Measurements from ENCODE around the gene PYURF. TPM values are rescaled to one million over a fixed set of nuclear protein-coding genes. Genes with fewer than 3 reads are reported as not detected.

PYURF gene
- total RNA-seq, 1 experiment from 2014 or later: 50.9 TPM

- intact Hi-C loops (cut with micrococcal nuclease): loop anchor here (10.0 kb wide), 1 partner anchor 662 kb away; no protein-coding TSS in a partner anchor
- RAD21 ChIA-PET (ENCODE audit: low non-redundant PET in 1 of 2, low total read pairs in 2 of 2, uncharacterized antibody in 2 of 2, unreplicated experiment in 2 of 2): interaction anchor here (0.7 to 1.8 kb wide), 3 partner anchors 15 to 300 kb away, joined by 3 to 16 read pairs (median 6); no protein-coding TSS in a partner anchor
- H3K27me3 ChIP-seq (ENCODE audit: insufficient read depth, low read length): no peaks in the 10 kb centered on the region
- POLR2A ChIA-PET: no interaction called here
- H3K4me2 ChIP-seq (ENCODE audit: low read length): no peak overlapping the region
- H3K27ac ChIP-seq (ENCODE audit: low read depth, low read length): no peak overlapping the region
- no peak overlapping the region for H2AFZ ChIP-seq (ENCODE audit: low read depth, low read length, poor library complexity, severe bottlenecking)
- no TSS peak for BruUV-seq (replicated peaks)
- H3K4me1 ChIP-seq (ENCODE audit: control insufficient read depth in 1 of 2, insufficient read depth in 2 of 2, low read length in 2 of 2): no peaks in the 10 kb centered on the region
- H3K4me3 ChIP-seq (replicated peaks in 1 of 2; ENCODE audit: low read depth in 1 of 2, low read length in 2 of 2): no peak overlapping the region
- H3K36me3 ChIP-seq (ENCODE audit: control insufficient read depth in 1 of 2, insufficient read depth in 2 of 2, low read length in 2 of 2): peaks cover 4 to 14% of the 10 kb centered on the region in 2 experiments; a peak in 2 of 4 replicates
- CTCF ChIA-PET: interaction anchor here (0.7 to 8.4 kb wide), 5 partner anchors 283 to 484 kb away, joined by 3 to 138 read pairs (median 4); no protein-coding TSS in a partner anchor
- DNase-seq (ENCODE audit: low read depth, low spot score) (no peak), ATAC-seq (no peak)
- H3K79me2 ChIP-seq (ENCODE audit: insufficient read depth, low read length): peaks cover 12% of the 10 kb centered on the region
- no peaks in the 10 kb centered on the region for H3K9me2 ChIP-seq (ENCODE audit: insufficient read depth)
- peaks cover 3% of the 10 kb centered on the region; the same call in 1 of the 2 replicates for H4K20me1 ChIP-seq (ENCODE audit: insufficient read depth)
- TF ChIP-seq ZNF274 (IDR thresholded peaks at IDR 0.05; ENCODE audit: low read depth, low read length) (no peak), SIN3A (IDR thresholded peaks at IDR 0.05; ENCODE audit: low read depth) (no peak), EZH2phosphoT487 (IDR thresholded peaks at IDR 0.05; ENCODE audit: borderline replicate concordance) (no peak), SP1 (IDR thresholded peaks at IDR 0.05; ENCODE audit: low read depth) (no peak), JUND (IDR thresholded peaks at IDR 0.05) (no peak)
- no peaks in the 10 kb centered on the region for H3K9me3 ChIP-seq (ENCODE audit: control insufficient read depth in 1 of 2, insufficient read depth in 1 of 2, low read depth in 1 of 2, low read length in 2 of 2)
- H3K9ac ChIP-seq (ENCODE audit: low read length): no peak overlapping the region
Measured at GRCh38 chr4:88516746-88517145, 6.8 kb downstream of the PYURF start.

GRCh38 chr4:88514557-88515511 is 8.7 kb downstream of the PYURF start:
- Histone ChIP-seq H3K4me3 (replicated peaks in 1 of 2; ENCODE audit: low read depth in 1 of 2, low read length in 2 of 2) (no peak overlapping the region), H3K27ac (ENCODE audit: low read depth, low read length) (no peak overlapping the region), H2AFZ (ENCODE audit: low read depth, low read length, poor library complexity, severe bottlenecking) (no peak overlapping the region), H4K20me1 (ENCODE audit: insufficient read depth) (no peaks in the 10 kb centered on the region), H3K4me1 (ENCODE audit: control insufficient read depth in 1 of 2, insufficient read depth in 2 of 2, low read length in 2 of 2) (no peaks in the 10 kb centered on the region), H3K9me3 (ENCODE audit: control insufficient read depth in 1 of 2, insufficient read depth in 1 of 2, low read depth in 1 of 2, low read length in 2 of 2) (no peaks in the 10 kb centered on the region), H3K36me3 (ENCODE audit: control insufficient read depth in 1 of 2, insufficient read depth in 2 of 2, low read length in 2 of 2) (no peaks in the 10 kb centered on the region), H3K4me2 (ENCODE audit: low read length) (no peak overlapping the region), H3K79me2 (ENCODE audit: insufficient read depth, low read length) (no peaks in the 10 kb centered on the region), H3K9ac (ENCODE audit: low read length) (no peak overlapping the region), H3K9me2 (ENCODE audit: insufficient read depth) (no peaks in the 10 kb centered on the region), H3K27me3 (ENCODE audit: insufficient read depth, low read length) (no peaks in the 10 kb centered on the region)
- RAD21 ChIA-PET (ENCODE audit: low non-redundant PET in 1 of 2, low total read pairs in 2 of 2, uncharacterized antibody in 2 of 2, unreplicated experiment in 2 of 2): interaction anchor here (0.7 to 1.8 kb wide), 8 partner anchors 67 to 298 kb away, joined by 3 to 16 read pairs (median 3); no protein-coding TSS in a partner anchor
- ATAC-seq: no peak
- intact Hi-C loops (cut with micrococcal nuclease): loop anchor here (1.0 to 10.0 kb wide), 5 partner anchors 58 to 660 kb away; partner anchors contain the start of gene HERC5
- POLR2A ChIA-PET: interaction anchor here (1.0 kb wide), 1 partner anchor 296 kb away, joined by 4 read pairs; no protein-coding TSS in a partner anchor
- CTCF ChIA-PET: interaction anchor here (0.6 to 8.4 kb wide), 24 partner anchors 9 to 509 kb away, joined by 3 to 138 read pairs (median 4); partner anchors contain the start of genes HERC5, HERC6 and PPM1K
- DNase-seq (ENCODE audit: low read depth, low spot score): no peak
- BruUV-seq (replicated peaks): no TSS peak
- TF ChIP-seq CEBPB (IDR thresholded peaks at IDR 0.05; ENCODE audit: low read depth) (no peak), SIN3A (IDR thresholded peaks at IDR 0.05; ENCODE audit: low read depth) (no peak), CBX3 (IDR thresholded peaks at IDR 0.05; ENCODE audit: low read depth) (no peak), EZH2phosphoT487 (IDR thresholded peaks at IDR 0.05; ENCODE audit: borderline replicate concordance) (no peak), ZFX (IDR thresholded peaks at IDR 0.05) (no peak), SP1 (IDR thresholded peaks at IDR 0.05; ENCODE audit: low read depth) (no peak), ATF3 (IDR thresholded peaks at IDR 0.05) (no peak), CTCF (IDR thresholded peaks at IDR 0.05 in 2 of 3, conservative IDR thresholded peaks at IDR 0.05 in 1 of 3; ENCODE audit: borderline replicate concordance in 1 of 3, insufficient read depth in 1 of 3, low read depth in 2 of 3, low read length in 2 of 3) (no peak), YY1 (IDR thresholded peaks at IDR 0.05; ENCODE audit: extremely low read depth, insufficient replicate concordance, low read depth, low read length) (no peak)
